IPS-20b (cell line): Measurements from ENCODE around the gene PTPRK.
"Not testable (repeated sequence)": the region's sequence is repeated elsewhere in the genome, so short reads cannot be mapped to it uniquely, and the experiment has no call there.

ENCODE experiments used
- H3K27ac ChIP-seq: one replicate; pipeline ENCODE4 v1.5.1; 2013; ENCODE audit warnings: low read length
- H3K27me3 ChIP-seq: 2 replicates; pipeline ENCODE4 v1.6.1; 2013; ENCODE audit warnings: mild to moderate bottlenecking, low read length, inconsistent platforms; ENCODE audit not compliant: insufficient read depth
- H3K36me3 ChIP-seq: 2 replicates; pipeline ENCODE4 v1.6.1; 2013; ENCODE audit warnings: low read depth, mild to moderate bottlenecking, inconsistent platforms, low read length, moderate library complexity; ENCODE audit not compliant: insufficient read depth
- H3K4me1 ChIP-seq: 2 replicates; pipeline ENCODE4 v1.6.1; 2013; ENCODE audit warnings: mild to moderate bottlenecking, control low read depth, inconsistent platforms, low read length, moderate library complexity; ENCODE audit not compliant: insufficient read depth
- H3K4me3 ChIP-seq: 2 replicates; pipeline ENCODE4 v1.5.1; 2013; ENCODE audit warnings: mild to moderate bottlenecking, low read length, inconsistent platforms
- H3K9ac ChIP-seq: 2 replicates; pipeline ENCODE4 v1.6.1; 2013; ENCODE audit warnings: low read depth, mild to moderate bottlenecking, inconsistent platforms, low read length, moderate library complexity
- H3K9me3 ChIP-seq: 2 replicates; pipeline ENCODE4 v1.6.1; 2013; ENCODE audit warnings: mild to moderate bottlenecking, low read depth, low read length, inconsistent platforms; ENCODE audit not compliant: insufficient read depth

Gene PTPRK

GRCh38 chr6:128463942-128464341 is 56.5 kb downstream of the PTPRK start:
- no peaks in the 10 kb centered on the region for H3K9me3 ChIP-seq
- H3K27ac ChIP-seq: no peak overlapping the region
- no peaks in the 10 kb centered on the region for H3K4me1 ChIP-seq
- no peaks in the 10 kb centered on the region for H3K36me3 ChIP-seq
- no peak overlapping the region for H3K9ac ChIP-seq
- no peaks in the 10 kb centered on the region for H3K27me3 ChIP-seq
- H3K4me3 ChIP-seq: no peak overlapping the region

DNA sequence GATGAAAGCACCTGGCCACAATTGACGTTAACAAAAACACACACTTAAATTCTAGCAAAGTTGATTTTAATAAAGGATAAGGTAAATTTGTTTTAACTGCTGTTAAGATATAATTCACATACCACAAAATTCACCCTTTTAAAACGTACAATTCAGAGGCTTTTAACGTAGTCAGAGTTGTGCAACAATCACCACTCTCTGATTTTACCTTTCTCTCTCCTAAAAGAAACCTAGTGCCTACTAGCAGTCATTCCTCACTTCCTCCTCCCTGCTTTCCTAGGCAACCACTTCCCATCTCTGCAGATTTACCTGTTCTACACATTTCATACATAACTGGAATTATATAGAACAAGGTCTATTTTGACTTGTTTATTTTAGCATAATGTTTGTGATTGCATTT is 58.9 kb downstream of the PTPRK start:
- H3K9ac ChIP-seq: no peak overlapping the region
- no peak overlapping the region for H3K4me3 ChIP-seq
- no peak overlapping the region for H3K27ac ChIP-seq
- H3K27me3 ChIP-seq: no peaks in the 10 kb centered on the region
- no peaks in the 10 kb centered on the region for H3K9me3 ChIP-seq
- H3K4me1 ChIP-seq: no peaks in the 10 kb centered on the region
- H3K36me3 ChIP-seq: no peaks in the 10 kb centered on the region

DNA sequence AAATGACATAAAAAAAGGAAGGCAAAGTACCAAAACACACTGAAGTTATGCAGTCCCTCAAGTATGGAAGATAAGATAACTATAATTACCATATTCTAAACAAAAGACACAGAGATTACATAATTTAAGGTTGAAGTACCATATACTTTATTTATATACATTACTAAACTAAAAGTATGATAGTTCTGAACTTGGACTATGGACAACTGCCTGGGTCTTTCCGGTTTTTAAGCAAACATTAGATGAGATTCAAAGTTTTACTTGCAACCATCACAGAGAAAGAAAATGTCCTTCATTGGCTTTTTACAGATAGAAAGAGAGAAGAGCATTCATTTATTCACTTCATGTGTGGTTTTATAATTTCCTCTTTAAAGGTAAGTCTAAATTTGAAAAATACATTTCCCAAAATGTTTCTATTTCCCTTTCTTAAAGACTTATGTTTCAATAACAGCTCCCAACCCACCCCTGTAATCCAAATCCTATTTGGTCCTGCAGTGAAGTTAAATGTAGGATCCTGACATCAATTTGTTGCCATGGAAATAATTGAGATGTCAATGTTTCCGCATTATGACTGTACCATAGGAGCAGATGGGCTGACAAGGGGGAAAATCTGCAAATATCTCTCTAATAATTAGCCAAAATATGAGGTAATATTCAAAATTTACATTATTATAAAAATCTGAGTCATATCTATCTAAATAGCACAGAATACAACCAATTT is 63.7 kb downstream of the PTPRK start:
- no peak overlapping the region for H3K9ac ChIP-seq
- H3K4me1 ChIP-seq: no peaks in the 10 kb centered on the region; the same call in 1 of the 2 replicates
- no peak overlapping the region for H3K27ac ChIP-seq
- H3K27me3 ChIP-seq: no peaks in the 10 kb centered on the region
- H3K4me3 ChIP-seq: no peak overlapping the region
- H3K36me3 ChIP-seq: no peaks in the 10 kb centered on the region
- no peaks in the 10 kb centered on the region for H3K9me3 ChIP-seq

- no peaks in the 10 kb centered on the region for H3K36me3 ChIP-seq
- no peak overlapping the region for H3K9ac ChIP-seq
- no peaks in the 10 kb centered on the region for H3K27me3 ChIP-seq
- H3K4me3 ChIP-seq: no peak overlapping the region
- no peaks in the 10 kb centered on the region; the same call in 1 of the 2 replicates for H3K4me1 ChIP-seq
- no peaks in the 10 kb centered on the region for H3K9me3 ChIP-seq
- H3K27ac ChIP-seq: no peak overlapping the region
Observed at GRCh38 chr6:128455959-128456358, 64.4 kb downstream of the PTPRK start.

DNA sequence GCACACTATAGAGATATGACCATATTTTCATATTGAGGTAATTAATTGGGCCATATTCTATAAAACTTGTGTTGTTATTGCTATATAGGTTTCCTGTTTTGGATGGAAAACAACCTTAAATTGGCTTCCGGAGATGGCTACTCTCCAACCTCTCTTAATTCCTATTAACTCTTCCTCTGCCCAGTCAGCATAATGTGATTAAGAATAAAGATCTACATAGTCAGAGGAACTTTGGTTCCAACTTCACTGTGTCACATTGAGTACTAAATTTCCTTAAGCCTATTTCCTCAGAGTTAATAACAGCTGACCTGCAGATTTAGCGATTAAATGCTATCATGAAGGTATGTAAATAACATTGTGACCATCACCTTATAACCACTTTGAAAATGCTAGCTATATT is 67.7 kb downstream of the PTPRK start:
- no peaks in the 10 kb centered on the region; the same call in 1 of the 2 replicates for H3K4me1 ChIP-seq
- H3K27ac ChIP-seq: no peak overlapping the region
- H3K27me3 ChIP-seq: no peaks in the 10 kb centered on the region
- no peaks in the 10 kb centered on the region for H3K36me3 ChIP-seq
- no peaks in the 10 kb centered on the region for H3K9me3 ChIP-seq
- no peak overlapping the region for H3K9ac ChIP-seq
- H3K4me3 ChIP-seq: no peak overlapping the region

GRCh38 chr6:128446497-128446896 is 73.9 kb downstream of the PTPRK start:
- no peak overlapping the region for H3K4me3 ChIP-seq
- H3K9me3 ChIP-seq: no peaks in the 10 kb centered on the region
- H3K4me1 ChIP-seq: no peaks in the 10 kb centered on the region

GRCh38 chr6:128443553-128443952 is 76.8 kb downstream of the PTPRK start:
- Histone ChIP-seq H3K27me3 (no peaks in the 10 kb centered on the region), H3K27ac (no peak overlapping the region), H3K4me1 (peaks cover 13% of the 10 kb centered on the region), H3K36me3 (no peaks in the 10 kb centered on the region), H3K9ac (no peak overlapping the region), H3K9me3 (no peaks in the 10 kb centered on the region), H3K4me3 (no peak overlapping the region)

More at GRCh38 chr6:128446497-128446896, 73.9 kb downstream of the PTPRK start:
- no peak overlapping the region for H3K9ac ChIP-seq
- no peaks in the 10 kb centered on the region for H3K36me3 ChIP-seq
- H3K27ac ChIP-seq: no peak overlapping the region
- no peaks in the 10 kb centered on the region for H3K27me3 ChIP-seq

- H3K9ac ChIP-seq: no peak overlapping the region
- peaks cover 24% of the 10 kb centered on the region for H3K4me1 ChIP-seq
- no peaks in the 10 kb centered on the region for H3K9me3 ChIP-seq
- no peak overlapping the region for H3K27ac ChIP-seq
- H3K4me3 ChIP-seq: no peak overlapping the region
- no peaks in the 10 kb centered on the region for H3K27me3 ChIP-seq
- no peaks in the 10 kb centered on the region for H3K36me3 ChIP-seq
Observed at GRCh38 chr6:128439627-128440026, 80.8 kb downstream of the PTPRK start.

GRCh38 chr6:128438393-128438792 is 82.0 kb downstream of the PTPRK start:
- no peaks in the 10 kb centered on the region for H3K36me3 ChIP-seq
- no peak overlapping the region for H3K4me3 ChIP-seq
- peaks cover 24% of the 10 kb centered on the region for H3K4me1 ChIP-seq
- H3K9ac ChIP-seq: no peak overlapping the region
- H3K9me3 ChIP-seq: no peaks in the 10 kb centered on the region
- H3K27ac ChIP-seq: no peak overlapping the region
- H3K27me3 ChIP-seq: no peaks in the 10 kb centered on the region

GRCh38 chr6:128437685-128438084 is 82.7 kb downstream of the PTPRK start:
- no peak overlapping the region for H3K27ac ChIP-seq
- no peaks in the 10 kb centered on the region for H3K27me3 ChIP-seq
- H3K9me3 ChIP-seq: no peaks in the 10 kb centered on the region
- H3K9ac ChIP-seq: no peak overlapping the region
- peaks cover 24% of the 10 kb centered on the region for H3K4me1 ChIP-seq
- no peaks in the 10 kb centered on the region for H3K36me3 ChIP-seq
- H3K4me3 ChIP-seq: no peak overlapping the region

DNA sequence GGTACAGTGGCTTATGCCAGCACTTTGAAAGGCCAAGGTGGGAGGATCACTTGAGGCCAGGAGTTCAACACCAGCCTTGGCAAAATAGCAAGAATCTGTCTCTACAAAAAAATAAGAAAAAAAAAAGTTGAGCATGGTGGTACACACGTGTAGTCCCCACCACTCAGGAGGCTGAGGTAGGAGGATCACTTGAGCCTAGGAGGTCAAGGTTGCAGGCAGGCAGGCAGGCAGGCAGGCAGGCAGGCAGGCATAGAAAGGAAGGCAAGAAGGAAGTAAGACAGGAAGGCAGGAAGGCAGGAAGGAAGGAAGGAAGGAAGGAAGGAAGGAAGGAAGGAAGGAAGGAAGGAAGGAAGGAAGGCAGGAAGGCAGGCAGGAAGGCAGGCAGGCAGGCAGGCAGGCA is 85.6 kb downstream of the PTPRK start:
- H3K4me3 ChIP-seq, H3K36me3 ChIP-seq, H3K27ac ChIP-seq, H3K27me3 ChIP-seq, H3K9me3 ChIP-seq, H3K9ac ChIP-seq: not testable (repeated sequence)
- peaks cover 37% of the 10 kb centered on the region for H3K4me1 ChIP-seq

DNA sequence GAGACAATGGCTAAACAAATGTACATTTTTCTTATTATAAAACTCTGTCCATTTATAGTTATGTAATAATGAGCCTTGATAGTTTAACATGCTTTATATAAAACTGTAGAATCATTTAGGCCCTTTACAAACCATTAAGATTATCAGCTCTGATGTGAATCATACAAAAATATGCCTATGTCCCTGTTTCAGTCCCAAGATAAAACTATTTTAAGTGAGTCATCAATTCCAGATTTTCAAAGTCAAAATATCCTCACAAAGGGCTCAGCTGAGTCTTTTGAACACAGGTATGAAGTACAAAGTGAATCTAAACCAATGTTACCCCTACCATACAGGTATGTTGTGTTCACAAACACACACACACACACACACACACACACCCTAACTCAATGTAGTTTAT is 88.0 kb downstream of the PTPRK start:
- Histone ChIP-seq H3K36me3 (no peaks in the 10 kb centered on the region), H3K4me3 (no peak overlapping the region)

More for the DNA sequence above, 88.0 kb downstream of the PTPRK start:
- peaks cover 24% of the 10 kb centered on the region; the same call in 1 of the 2 replicates for H3K4me1 ChIP-seq
- H3K9ac ChIP-seq: no peak overlapping the region
- no peak overlapping the region for H3K27ac ChIP-seq
- H3K27me3 ChIP-seq: no peaks in the 10 kb centered on the region
- H3K9me3 ChIP-seq: no peaks in the 10 kb centered on the region
